ENCODE results near the gene PDZD8.
"Not testable (repeated sequence)": the region's sequence is repeated elsewhere in the genome, so short reads cannot be mapped to it uniquely, and the experiment has no call there.

The PDZD8 gene

GRCh38 chr10:117253908-117254307, 121.3 kb downstream of the PDZD8 start:
- DNase-seq: no peak

DNA sequence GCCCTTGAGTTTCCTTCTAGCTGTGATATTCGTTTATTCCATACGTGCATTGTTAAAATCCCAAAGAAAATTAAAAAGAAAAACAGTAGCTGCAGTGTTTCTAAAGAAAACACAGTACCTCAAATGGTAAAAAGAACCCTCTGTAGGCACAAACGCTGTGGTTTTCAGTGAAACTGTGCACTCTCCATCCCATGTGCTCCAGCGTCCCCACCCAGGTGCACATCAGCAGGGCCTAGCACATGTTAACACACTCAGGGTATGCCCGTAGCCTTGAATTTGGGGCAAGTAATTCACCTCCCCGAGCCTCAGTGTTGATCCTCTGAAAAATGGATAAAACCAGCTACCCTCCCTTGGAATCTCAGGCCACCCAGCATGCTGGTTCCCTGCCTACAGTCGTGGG, 124.8 kb downstream of the PDZD8 start:
- DNase-seq: no peak

GRCh38 chr10:117249493-117250093, 125.6 kb downstream of the PDZD8 start:
- no peak for DNase-seq

DNA sequence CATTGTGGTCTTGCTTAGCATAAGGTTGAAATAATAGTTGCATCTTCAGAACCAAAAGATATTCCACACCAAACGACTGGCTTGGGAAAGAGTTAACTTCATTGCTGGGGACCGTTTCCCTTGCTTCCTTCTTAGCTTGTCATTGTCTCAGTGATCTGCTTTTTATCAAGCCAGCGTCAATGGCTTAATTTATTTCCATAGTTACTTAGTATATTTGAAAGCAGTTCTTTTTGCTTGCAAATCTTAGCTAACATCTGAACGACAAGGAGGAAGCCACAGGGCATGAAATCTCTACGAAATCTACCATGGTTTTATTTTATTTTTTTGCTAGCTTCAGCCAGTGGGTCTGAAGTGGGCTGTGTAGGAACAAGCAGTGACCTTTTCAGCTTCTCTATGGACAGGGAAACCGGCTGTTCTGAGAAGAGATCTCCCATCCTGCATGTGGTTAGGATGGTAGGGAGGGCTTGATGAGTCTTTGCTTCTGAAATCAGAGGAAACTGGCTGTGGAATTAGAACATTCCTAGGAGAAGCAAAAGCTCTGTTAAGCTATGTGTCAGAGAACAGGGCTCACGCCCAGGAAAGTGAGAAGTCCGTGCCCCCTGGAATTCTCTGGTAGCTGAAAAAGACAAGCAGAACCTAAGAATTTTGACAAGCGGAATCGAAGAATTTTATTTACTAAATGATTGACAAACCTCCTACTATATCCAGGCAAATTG, 126.3 kb downstream of the PDZD8 start:
- no peak for DNase-seq

DNA sequence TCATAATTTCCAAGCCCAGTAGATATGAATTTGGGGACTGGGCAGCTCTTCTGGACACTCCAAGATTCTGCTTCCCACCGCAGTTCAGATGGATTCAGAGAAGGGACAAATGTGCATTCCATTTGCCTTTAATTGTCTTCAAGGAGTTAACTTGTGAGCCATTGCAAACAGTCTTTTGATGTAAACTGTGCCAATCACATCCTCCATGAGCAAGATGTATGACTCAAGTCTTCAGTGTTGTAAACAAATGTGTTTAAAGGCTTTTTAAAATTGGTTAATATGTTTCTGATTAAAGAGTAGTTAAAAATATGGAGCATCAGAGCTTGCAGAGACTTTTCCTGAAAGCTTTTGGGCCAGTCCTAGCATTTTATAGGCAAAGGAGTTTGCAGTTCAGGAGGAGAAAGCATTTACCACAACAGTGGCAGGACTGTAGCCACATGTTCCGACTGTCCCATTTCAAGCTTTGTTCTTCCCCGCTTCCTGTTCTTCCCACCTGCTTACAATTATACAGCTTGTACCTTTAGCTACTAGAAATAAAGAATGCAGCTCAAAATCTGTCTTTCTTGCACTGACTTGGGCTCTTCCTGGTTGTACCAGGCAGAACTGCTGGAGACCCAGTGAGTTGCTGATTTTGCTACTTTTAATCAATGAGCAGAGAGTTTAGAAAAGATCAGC, 128.1 kb downstream of the PDZD8 start:
- DNase-seq: no peak

DNA sequence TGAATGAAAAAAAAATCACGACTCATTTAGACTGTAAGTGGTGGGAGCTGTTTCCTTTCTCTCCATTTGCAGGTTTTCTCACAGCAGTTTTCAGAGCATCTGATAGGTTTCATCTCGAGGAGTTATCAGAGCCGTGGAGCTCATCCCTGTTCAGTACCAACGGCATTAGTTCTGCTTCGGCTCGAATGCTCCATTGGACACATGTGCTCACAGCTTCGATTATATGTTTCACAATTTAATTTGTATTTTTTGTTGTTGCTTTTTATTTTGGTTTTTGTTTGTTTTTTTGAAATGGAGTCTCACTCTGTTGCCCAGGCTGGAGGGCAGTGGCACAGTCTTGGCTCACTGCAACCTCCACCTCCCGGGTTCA, 132.8 kb downstream of the PDZD8 start:
- DNase-seq: no peak

DNA sequence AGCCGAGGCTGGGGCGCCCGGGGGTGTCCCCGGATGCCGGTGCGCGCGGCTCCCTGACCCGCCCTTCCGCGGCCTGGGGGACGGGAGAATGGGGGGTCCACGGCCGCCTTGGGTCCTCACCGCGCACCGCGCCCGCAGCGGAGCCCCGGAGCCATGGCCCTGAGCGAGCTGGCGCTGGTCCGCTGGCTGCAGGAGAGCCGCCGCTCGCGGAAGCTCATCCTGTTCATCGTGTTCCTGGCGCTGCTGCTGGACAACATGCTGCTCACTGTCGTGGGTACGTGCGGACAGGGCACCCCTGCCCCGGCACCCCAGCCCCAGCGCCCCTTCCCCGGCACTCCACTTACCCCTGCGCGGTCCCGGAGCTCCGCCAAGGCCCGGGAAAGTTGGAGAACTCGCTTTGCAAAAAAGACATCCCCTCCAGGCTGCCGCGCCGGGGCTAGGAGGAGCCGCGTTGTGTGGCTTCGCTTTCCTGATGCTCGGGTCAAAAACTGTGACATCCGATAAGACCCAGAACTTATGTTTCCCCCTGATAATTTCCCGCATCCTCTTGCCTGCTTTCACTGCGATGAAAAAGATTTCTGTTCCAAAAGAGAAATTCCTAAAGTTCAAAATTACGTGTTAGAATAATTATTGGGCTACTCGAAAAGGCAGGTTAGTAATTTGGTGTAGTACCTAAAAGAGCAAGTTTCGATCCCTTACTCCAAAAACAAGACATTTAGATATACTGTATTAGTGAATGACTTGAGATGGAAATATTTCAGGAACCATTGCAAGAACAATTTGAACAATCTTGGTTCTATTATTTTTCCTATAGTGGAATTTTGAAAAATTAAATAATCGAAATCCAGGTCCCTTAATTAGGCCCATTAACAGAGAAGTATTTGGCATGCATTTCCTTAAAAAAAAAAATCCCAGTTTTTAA, 133.4 kb downstream of the PDZD8 start:
- DNase-seq: no peak

GRCh38 chr10:117240621-117241529, 134.4 kb downstream of the PDZD8 start, which contains the start of gene SLC18A2:
Gene SLC18A2 (plus strand): TSS chr10:117241114. CDS start chr10:117241694, 580 bp downstream.
- DNase-seq: no peak

DNA sequence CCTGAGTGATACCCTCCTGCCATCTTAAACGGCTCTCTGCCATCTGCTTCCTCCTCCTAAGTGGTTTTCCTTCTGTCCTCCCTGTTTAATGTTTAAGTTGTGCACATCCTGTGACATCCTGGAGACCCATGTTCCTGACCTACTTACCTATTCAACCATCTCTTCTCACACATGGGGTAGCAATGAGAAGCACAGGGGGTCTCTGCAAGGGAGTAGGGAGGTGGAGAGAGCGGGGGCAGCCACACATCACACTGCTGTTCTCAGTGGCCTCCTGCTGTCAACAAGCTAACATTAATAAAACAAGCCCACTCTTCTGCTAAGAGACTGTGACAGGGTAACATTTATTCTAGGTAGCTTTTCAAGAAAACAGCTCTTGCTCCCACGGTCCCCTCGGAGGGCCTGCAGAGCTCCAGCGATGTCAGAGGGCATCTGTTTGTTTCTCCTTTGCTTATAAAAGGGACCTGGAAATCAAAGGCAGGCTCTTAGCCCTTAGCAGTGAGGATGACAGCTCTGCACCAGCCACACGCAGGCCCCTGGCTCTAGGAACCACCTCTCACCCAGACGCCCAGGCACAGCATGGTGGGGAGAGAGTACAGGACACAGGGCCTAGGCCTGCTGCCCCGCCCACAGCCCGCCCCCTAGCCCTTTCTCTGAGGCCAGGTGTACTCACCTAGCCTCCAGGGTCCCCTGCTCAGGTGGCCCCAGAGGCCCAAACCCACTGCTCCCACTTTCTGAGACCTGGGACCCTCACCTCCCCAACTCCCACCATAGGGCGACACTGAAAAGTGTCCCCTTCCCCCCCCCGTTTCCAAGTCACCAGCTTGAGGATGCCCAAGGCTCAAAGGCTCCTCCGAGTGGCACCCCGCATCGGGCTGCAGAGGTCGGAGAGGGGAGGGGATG, 135.3 kb downstream of the PDZD8 start:
- no peak for DNase-seq

- no peak for DNase-seq
These were observed 136.2 kb downstream of the PDZD8 start for GRCh38 chr10:117239051-117239450.

GRCh38 chr10:117237401-117237991, 137.7 kb downstream of the PDZD8 start:
- DNase-seq: no peak

GRCh38 chr10:117230107-117230506, 145.1 kb downstream of the PDZD8 start:
- DNase-seq: not testable (repeated sequence)

DNA sequence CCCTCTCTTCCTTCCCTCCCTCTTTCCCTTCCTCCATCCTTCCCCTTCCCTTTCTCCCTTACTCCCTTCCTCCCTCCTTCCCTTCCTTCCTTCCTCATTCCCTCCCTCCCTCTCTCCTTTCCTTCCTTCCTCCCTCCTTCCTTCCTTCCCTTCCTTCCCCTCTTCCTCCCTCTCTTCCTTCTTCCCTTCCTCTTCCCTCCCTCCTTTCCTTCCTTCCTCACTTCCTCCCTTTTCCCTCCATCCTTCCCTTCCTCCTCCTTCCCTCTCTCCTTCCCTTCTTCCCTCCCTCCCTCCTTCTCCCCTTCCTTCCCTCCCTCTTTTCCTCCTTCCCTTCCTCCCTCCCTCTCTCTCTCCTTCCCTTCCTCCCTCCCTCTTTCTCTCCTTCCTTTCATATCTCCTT, 147.0 kb downstream of the PDZD8 start:
- no peak for DNase-seq

All from activated CD4-positive, alpha-beta T cell treated with anti-CD3 and anti-CD28 coated beads for 1 hour (primary cell).